ENCODE results near the gene C1QTNF5. TPM values are rescaled to one million over a fixed set of nuclear protein-coding genes. Genes with fewer than 3 reads are reported as not detected.

The C1QTNF5 gene
- total RNA-seq, 1 experiment from 2014 or later = 0.33 TPM

DNA sequence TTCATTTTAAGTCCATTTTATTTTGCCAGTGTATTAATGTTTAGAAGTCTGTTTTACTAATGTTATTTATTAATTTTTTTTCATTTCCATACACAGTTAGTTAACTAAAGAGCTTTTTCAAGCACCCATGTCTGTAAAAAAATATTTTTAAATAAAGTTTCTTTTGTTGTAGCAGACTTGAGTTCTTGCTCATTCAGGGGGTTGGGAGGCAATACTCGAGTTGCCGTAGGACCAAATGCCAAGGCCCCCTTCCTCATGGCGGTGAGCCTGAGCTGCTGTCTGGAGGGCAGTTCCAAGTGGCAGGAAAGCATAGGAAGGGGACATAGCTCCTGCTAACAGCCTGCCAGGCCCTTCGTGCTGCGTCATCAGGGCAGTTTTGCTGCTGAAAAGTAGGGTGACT is 32.7 kb downstream of the C1QTNF5 start:
- H3K79me2 ChIP-seq (ENCODE audit: insufficient read depth, low read length) = no peaks in the 10 kb centered on the region
- no peak overlapping the region for H3K9ac ChIP-seq (ENCODE audit: extremely low read depth, insufficient read length, low read length)
- no peak overlapping the region for H4K91ac ChIP-seq (ENCODE audit: insufficient read length, low read depth, low read length)
- peaks cover 10 to 18% of the 10 kb centered on the region in 2 experiments; a peak in 3 of 4 replicates for H3K4me1 Mint-ChIP-seq
- H2BK20ac ChIP-seq (ENCODE audit: low read depth, low read length, poor library complexity, severe bottlenecking) = no peak overlapping the region
- no CpG with 5 or more reads among the region's 5 CpGs for WGBS (ENCODE audit: extremely low coverage, insufficient read length, low lambda C conversion rate)
- no peaks in the 10 kb centered on the region for H4K20me1 ChIP-seq (ENCODE audit: control insufficient read depth, insufficient read depth, insufficient read length)
- no peaks in the 10 kb centered on the region for H3K23me2 ChIP-seq (ENCODE audit: insufficient read length, low read depth, low read length, poor library complexity, severe bottlenecking)
- DNase-seq = no peak
- H3T11ph ChIP-seq (ENCODE audit: low read length) = no peak overlapping the region
- H3K56ac ChIP-seq (ENCODE audit: insufficient read length, low read depth, low read length) = no peak overlapping the region
- no peak overlapping the region for H3K27ac ChIP-seq (ENCODE audit: insufficient read length, low read depth, low read length)
- no peak overlapping the region for H4K8ac ChIP-seq (replicated peaks; ENCODE audit: insufficient read length, low read depth, low read length)
- no peak overlapping the region for H2BK120ac ChIP-seq (ENCODE audit: low read depth, low read length, poor library complexity, severe bottlenecking)
- H3K14ac ChIP-seq (ENCODE audit: insufficient read depth, low read length) = no peak overlapping the region
- TF ChIP-seq, protein P1, sequence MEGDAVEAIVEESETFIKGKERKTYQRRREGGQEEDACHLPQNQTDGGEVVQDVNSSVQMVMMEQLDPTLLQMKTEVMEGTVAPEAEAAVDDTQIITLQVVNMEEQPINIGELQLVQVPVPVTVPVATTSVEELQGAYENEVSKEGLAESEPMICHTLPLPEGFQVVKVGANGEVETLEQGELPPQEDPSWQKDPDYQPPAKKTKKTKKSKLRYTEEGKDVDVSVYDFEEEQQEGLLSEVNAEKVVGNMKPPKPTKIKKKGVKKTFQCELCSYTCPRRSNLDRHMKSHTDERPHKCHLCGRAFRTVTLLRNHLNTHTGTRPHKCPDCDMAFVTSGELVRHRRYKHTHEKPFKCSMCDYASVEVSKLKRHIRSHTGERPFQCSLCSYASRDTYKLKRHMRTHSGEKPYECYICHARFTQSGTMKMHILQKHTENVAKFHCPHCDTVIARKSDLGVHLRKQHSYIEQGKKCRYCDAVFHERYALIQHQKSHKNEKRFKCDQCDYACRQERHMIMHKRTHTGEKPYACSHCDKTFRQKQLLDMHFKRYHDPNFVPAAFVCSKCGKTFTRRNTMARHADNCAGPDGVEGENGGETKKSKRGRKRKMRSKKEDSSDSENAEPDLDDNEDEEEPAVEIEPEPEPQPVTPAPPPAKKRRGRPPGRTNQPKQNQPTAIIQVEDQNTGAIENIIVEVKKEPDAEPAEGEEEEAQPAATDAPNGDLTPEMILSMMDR (conservative IDR thresholded peaks at IDR 0.05) = no peak
- no peak overlapping the region for H2BK12ac ChIP-seq (ENCODE audit: insufficient read length, low read depth, low read length)
- no peak overlapping the region for H3K18ac ChIP-seq (ENCODE audit: insufficient read length, low read depth, low read length)
- H2BK5ac ChIP-seq (ENCODE audit: insufficient read length, low read length) = no peak overlapping the region
- no peak overlapping the region for H2AK5ac ChIP-seq (ENCODE audit: insufficient read length, low read length)
- H3K4me3 Mint-ChIP-seq = no peak overlapping the region
- no peaks in the 10 kb centered on the region for H3K4me1 ChIP-seq (ENCODE audit: insufficient read depth, low read length)
- H3K27ac Mint-ChIP-seq = no peak overlapping the region; a peak in 1 of 7 replicates
- no peak overlapping the region for H2AFZ ChIP-seq (ENCODE audit: low read length)
- H3K36me3 Mint-ChIP-seq (ENCODE audit: insufficient read depth in 1 of 3, low read depth in 3 of 3) = peaks cover 3 to 61% (median 36%) of the 10 kb centered on the region in 3 experiments; a peak in 6 of 7 replicates
- no peaks in the 10 kb centered on the region for H3K9me3 ChIP-seq (ENCODE audit: control insufficient read depth, low read depth, low read length)
- H3K4ac ChIP-seq (ENCODE audit: low read depth, low read length) = no peak overlapping the region
- no peaks in the 10 kb centered on the region for H3K79me1 ChIP-seq (ENCODE audit: insufficient read depth, low read depth, low read length, poor library complexity, severe bottlenecking)
- no peaks in the 10 kb centered on the region for H3K27me3 ChIP-seq (ENCODE audit: insufficient read depth, low read length)
- H4K5ac ChIP-seq (ENCODE audit: insufficient read length, low read depth, low read length) = no peak overlapping the region
- H3K27me3 Mint-ChIP-seq (ENCODE audit: low read depth) = no peaks in the 10 kb centered on the region; the same call in 1 of the 2 replicates
- no peak overlapping the region for H3K23ac ChIP-seq (ENCODE audit: insufficient read length, low read depth, low read length)
- H3K9me3 Mint-ChIP-seq = no peaks in the 10 kb centered on the region
- no peak overlapping the region for H2BK15ac ChIP-seq (ENCODE audit: low read depth, low read length)
- H3K4me2 ChIP-seq (ENCODE audit: insufficient read depth, insufficient read length, low read length) = no peak overlapping the region

Measured in H9 (cell line).